ENCODE data around the gene CACNA1S. TPM values are rescaled to one million over a fixed set of nuclear protein-coding genes. Genes with fewer than 3 reads are reported as not detected.
A peak's percentile ranks its signal among the peaks of the same experiment; 100 is the strongest.

The CACNA1S gene
- total RNA-seq, 3 donors from 2014 or later = not detected

GRCh38 chr1:201140235-201140940 lies 28.2 kb upstream of the CACNA1S start:
- intact Hi-C loops (cut with DNase I; ENCODE audit: low total_unique reads) = no loop called here
- no peaks in the 10 kb centered on the region for H3K9me3 ChIP-seq
- peak in 1 of 2 donors; percentile 6 for DNase-seq (ENCODE audit: low spot score in 2 of 2)
- no peaks in the 10 kb centered on the region for H3K4me1 ChIP-seq
- TF ChIP-seq CTCF (IDR thresholded peaks at IDR 0.05) = no peak
- TF ChIP-seq POLR2A (IDR thresholded peaks at IDR 0.05) = no peak
- TF ChIP-seq POLR2AphosphoS5 (IDR thresholded peaks at IDR 0.05) = no peak
- H3K27me3 ChIP-seq = no peaks in the 10 kb centered on the region
- no peak overlapping the region for H3K4me3 ChIP-seq
- H3K27ac ChIP-seq = no peak overlapping the region
- peaks cover 4% of the 10 kb centered on the region for H3K36me3 ChIP-seq

DNA sequence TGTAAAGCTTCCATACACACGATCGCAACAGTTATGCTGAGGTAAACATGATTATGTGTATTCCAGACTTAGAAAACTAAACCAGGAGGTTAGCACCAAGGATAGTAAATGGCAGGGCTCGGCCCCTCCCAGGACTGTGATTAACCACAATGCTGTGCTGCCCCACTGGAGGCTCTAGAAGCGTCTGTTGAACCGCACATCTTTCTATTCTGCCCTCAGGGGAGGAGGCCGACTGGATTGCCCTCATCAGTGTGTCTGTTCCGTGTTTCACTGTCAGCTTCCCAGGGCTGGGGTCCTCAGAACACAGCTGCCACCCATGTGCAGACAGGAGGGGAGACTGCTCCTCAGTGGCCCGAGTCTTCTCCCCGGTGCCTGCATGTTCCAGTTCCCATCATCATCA lies 27.5 kb upstream of the CACNA1S start:
- Histone ChIP-seq H3K27me3 (no peaks in the 10 kb centered on the region), H3K9me3 (no peaks in the 10 kb centered on the region), H3K4me1 (no peaks in the 10 kb centered on the region), H3K4me3 (no peak overlapping the region), H3K36me3 (peaks cover 4% of the 10 kb centered on the region), H3K27ac (no peak overlapping the region)
- intact Hi-C loops (cut with DNase I; ENCODE audit: low total_unique reads) = no loop called here
- DNase-seq (ENCODE audit: low spot score in 2 of 2) = peak in 1 of 2 donors; percentile 42
- no peak for TF ChIP-seq POLR2AphosphoS5 (IDR thresholded peaks at IDR 0.05)
- no peak for TF ChIP-seq CTCF (IDR thresholded peaks at IDR 0.05)
- no peak for TF ChIP-seq POLR2A (IDR thresholded peaks at IDR 0.05)

GRCh38 chr1:201139306-201139705 lies 27.1 kb upstream of the CACNA1S start:
- peaks cover 4% of the 10 kb centered on the region for H3K36me3 ChIP-seq
- TF ChIP-seq POLR2AphosphoS5 (IDR thresholded peaks at IDR 0.05) (no peak), POLR2A (IDR thresholded peaks at IDR 0.05) (no peak), CTCF (IDR thresholded peaks at IDR 0.05) (no peak)
- intact Hi-C loops (cut with DNase I; ENCODE audit: low total_unique reads) = no loop called here

DNA sequence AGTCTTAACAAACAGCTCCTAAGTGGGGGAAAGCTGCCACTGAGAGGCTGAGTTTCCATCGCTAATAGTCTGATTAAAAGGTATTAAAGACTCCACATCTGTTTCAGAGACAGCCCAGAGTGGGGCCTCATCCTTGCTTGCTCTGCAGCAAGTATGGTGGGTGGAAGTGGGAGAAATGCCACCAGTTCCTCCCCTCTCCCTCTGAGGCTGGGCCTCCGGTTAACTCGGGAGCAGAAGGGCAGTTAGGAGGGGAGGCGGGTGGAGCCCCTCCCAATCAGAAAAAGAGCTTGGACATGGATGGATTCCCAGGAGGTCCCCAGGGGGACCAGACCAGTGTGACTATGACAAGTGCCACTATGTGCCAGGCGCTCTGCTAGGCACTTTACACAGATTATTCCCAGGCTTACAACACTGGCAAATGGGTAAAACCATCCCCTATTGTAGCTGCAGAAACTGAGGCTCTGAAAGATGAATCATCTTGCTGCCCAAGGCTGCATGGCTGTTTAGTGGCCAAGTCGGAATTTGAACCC lies 26.1 kb upstream of the CACNA1S start:
- Histone ChIP-seq H3K27ac (peak overlapping the region; percentile 45 to 49), H3K4me3 (no peak overlapping the region), H3K4me1 (no peaks in the 10 kb centered on the region), H3K9me3 (no peaks in the 10 kb centered on the region), H3K27me3 (no peaks in the 10 kb centered on the region), H3K36me3 (peaks cover under 1% of the 10 kb centered on the region)
- no peak for DNase-seq (ENCODE audit: low spot score in 2 of 2)
- TF ChIP-seq POLR2AphosphoS5 (IDR thresholded peaks at IDR 0.05) (no peak), CTCF (IDR thresholded peaks at IDR 0.05) (no peak), POLR2A (IDR thresholded peaks at IDR 0.05) (no peak)
- intact Hi-C loops (cut with DNase I; ENCODE audit: low total_unique reads) = no loop called here

More at GRCh38 chr1:201139306-201139705, 27.1 kb upstream of the CACNA1S start:
- peak in 1 of 2 donors; percentile 49 for DNase-seq (ENCODE audit: low spot score in 2 of 2)
- no peaks in the 10 kb centered on the region for H3K27me3 ChIP-seq
- no peaks in the 10 kb centered on the region for H3K4me1 ChIP-seq
- H3K4me3 ChIP-seq = no peak overlapping the region
- H3K9me3 ChIP-seq = no peaks in the 10 kb centered on the region
- H3K27ac ChIP-seq = peak overlapping the region in 1 of 2 donors; percentile 9

DNA sequence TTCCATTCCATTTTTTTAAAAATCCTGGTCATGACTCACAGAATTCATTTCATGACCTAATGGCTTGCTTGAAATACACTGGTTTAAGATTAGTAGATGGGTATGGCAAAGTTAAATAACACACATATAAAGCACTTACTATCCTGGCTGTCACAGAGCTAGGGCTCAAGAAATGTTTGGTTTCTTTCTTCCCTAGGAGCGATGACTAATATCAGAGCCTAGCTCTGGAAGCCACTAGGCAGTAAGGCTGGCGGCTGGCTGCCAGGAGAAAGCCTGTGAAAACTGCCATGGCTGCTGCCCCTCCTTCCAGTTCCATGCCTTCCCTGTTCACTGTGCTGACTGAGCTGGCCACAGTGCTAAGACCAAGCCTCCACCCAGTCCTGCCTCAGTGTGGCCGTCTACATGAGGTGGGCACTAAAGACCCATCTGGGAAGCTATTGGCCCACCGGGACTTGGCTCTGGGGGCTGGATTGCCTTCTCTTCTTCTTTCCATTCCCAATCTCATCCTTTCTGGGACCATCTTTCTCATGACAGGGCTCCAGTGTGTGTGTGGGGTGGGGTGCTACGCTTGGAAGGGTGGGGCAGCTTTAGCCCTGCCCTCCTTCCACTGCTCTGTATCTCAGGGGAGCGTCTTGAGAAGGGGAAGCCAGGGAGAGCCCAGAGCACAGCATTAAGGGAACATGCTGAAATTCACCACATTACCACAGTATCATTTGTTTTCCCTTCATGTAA lies 25.5 kb upstream of the CACNA1S start:
- DNase-seq (ENCODE audit: low spot score in 2 of 2) = no peak
- no peaks in the 10 kb centered on the region for H3K27me3 ChIP-seq
- H3K27ac ChIP-seq = peak overlapping the region; percentile 45 to 49
- intact Hi-C loops (cut with DNase I; ENCODE audit: low total_unique reads) = no loop called here
- no peaks in the 10 kb centered on the region for H3K36me3 ChIP-seq
- no peaks in the 10 kb centered on the region for H3K9me3 ChIP-seq
- H3K4me3 ChIP-seq = no peak overlapping the region
- no peaks in the 10 kb centered on the region for H3K4me1 ChIP-seq
- TF ChIP-seq CTCF (IDR thresholded peaks at IDR 0.05) = no peak
- TF ChIP-seq POLR2A (IDR thresholded peaks at IDR 0.05) = no peak
- no peak for TF ChIP-seq POLR2AphosphoS5 (IDR thresholded peaks at IDR 0.05)
